ENCODE data around the gene SERGEF.

GRCh38 chr11:17873586-17873985 lies 139.3 kb downstream of the SERGEF start:
- no peak for TF ChIP-seq POLR2A (IDR thresholded peaks at IDR 0.05)
- TF ChIP-seq, protein P1, sequence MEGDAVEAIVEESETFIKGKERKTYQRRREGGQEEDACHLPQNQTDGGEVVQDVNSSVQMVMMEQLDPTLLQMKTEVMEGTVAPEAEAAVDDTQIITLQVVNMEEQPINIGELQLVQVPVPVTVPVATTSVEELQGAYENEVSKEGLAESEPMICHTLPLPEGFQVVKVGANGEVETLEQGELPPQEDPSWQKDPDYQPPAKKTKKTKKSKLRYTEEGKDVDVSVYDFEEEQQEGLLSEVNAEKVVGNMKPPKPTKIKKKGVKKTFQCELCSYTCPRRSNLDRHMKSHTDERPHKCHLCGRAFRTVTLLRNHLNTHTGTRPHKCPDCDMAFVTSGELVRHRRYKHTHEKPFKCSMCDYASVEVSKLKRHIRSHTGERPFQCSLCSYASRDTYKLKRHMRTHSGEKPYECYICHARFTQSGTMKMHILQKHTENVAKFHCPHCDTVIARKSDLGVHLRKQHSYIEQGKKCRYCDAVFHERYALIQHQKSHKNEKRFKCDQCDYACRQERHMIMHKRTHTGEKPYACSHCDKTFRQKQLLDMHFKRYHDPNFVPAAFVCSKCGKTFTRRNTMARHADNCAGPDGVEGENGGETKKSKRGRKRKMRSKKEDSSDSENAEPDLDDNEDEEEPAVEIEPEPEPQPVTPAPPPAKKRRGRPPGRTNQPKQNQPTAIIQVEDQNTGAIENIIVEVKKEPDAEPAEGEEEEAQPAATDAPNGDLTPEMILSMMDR (IDR thresholded peaks at IDR 0.05): no peak
